ENCODE data around the gene TRIM47. TPM values are rescaled to one million over a fixed set of nuclear protein-coding genes. Genes with fewer than 3 reads are reported as not detected.

The TRIM47 gene
- total and polyA plus RNA-seq, 9 donors: 7.2 to 38.3 (median 17.3) TPM

DNA sequence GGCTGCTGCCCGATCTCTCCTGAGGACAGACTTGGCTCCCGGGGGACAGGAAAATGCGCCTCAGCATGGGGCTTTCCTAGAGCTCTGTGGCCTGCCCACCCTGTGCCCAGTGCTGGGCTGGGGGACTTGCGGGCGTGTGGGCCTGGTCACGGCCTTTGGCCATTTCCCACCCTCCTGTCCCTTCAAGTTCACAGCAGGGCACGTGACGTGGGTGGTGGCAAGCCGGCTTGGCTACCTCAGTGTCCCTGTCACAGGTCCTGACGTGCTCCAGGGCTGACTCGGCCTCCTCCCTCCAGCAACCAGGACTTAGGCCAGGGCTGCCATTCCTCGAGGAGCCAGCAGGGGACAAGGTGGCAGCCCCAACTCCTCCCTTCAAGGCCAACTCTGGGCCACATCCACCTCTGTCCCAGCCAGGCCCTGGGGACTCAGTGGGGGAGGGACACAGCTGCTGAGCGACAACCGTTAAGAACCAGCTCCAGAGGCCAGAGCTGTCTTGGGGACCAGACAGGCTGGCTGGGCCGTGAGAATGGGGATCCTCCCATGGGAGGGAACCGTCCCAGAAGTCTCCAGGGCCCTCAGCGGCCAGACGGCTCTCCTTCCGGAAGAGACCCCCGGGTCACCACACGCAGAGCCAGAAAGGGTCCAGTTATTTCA, 33.2 kb downstream of the TRIM47 start:
- intact Hi-C loops (cut with DNase I): no loop called here
- H3K4me1 ChIP-seq (ENCODE audit: insufficient read depth): peaks cover 6% of the 10 kb centered on the region
- no peak for TF ChIP-seq EP300 (IDR thresholded peaks at IDR 0.05)
- TF ChIP-seq, protein P1, sequence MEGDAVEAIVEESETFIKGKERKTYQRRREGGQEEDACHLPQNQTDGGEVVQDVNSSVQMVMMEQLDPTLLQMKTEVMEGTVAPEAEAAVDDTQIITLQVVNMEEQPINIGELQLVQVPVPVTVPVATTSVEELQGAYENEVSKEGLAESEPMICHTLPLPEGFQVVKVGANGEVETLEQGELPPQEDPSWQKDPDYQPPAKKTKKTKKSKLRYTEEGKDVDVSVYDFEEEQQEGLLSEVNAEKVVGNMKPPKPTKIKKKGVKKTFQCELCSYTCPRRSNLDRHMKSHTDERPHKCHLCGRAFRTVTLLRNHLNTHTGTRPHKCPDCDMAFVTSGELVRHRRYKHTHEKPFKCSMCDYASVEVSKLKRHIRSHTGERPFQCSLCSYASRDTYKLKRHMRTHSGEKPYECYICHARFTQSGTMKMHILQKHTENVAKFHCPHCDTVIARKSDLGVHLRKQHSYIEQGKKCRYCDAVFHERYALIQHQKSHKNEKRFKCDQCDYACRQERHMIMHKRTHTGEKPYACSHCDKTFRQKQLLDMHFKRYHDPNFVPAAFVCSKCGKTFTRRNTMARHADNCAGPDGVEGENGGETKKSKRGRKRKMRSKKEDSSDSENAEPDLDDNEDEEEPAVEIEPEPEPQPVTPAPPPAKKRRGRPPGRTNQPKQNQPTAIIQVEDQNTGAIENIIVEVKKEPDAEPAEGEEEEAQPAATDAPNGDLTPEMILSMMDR (IDR thresholded peaks at IDR 0.05): peak in 2 of 3 donors; percentile 55 to 63
- peak in 3 of 5 donors; percentile 59 to 63 (median 61) for DNase-seq
- no peak overlapping the region for H3K4me3 ChIP-seq
- peak overlapping the region in 1 of 2 donors; percentile 42 for H3K27ac ChIP-seq
- no peaks in the 10 kb centered on the region for H3K9me3 ChIP-seq
- 50 to 52% (median 50%) methylated on average over 20 to 21 of the region's 21 CpGs for WGBS, 3 donors
- no peaks in the 10 kb centered on the region for H3K36me3 ChIP-seq
- H3K27me3 ChIP-seq: no peaks in the 10 kb centered on the region

DNA sequence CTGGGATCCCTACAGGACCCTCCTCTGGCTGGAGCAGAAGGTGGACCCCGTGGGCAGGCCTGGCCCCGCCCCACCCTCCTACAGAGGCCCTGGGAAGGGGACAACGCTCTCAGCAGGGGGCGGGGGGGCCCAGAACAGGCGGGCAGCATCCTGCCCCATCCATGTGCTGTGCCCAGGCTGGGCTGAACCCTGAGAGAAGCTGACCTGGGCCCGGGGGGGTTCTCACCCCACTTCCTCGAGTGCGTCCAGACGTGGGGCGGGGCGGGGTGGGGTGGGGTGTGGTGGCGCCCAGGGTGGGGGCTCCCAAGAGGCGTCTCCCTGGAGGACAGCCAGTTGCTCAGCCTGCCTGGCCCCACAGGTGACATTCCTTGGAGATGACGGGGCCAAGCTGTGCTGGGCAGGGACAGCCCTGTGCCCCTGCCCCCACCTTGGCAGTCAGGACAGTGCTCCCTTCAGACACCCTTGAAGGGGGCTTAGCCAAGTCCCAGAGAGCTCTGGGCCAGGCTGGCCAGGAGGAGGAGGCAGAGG, 33.8 kb downstream of the TRIM47 start:
- intact Hi-C loops (cut with DNase I): no loop called here
- Histone ChIP-seq H3K27ac (peak overlapping the region in 1 of 2 donors; percentile 42), H3K9me3 (no peaks in the 10 kb centered on the region), H3K36me3 (no peaks in the 10 kb centered on the region), H3K4me3 (no peak overlapping the region), H3K27me3 (no peaks in the 10 kb centered on the region), H3K4me1 (ENCODE audit: insufficient read depth) (peaks cover 4% of the 10 kb centered on the region)
- WGBS, 3 donors: 40 to 46% (median 41%) methylated on average over 11 to 14 of the region's 14 CpGs
- TF ChIP-seq EP300 (IDR thresholded peaks at IDR 0.05) (no peak), POLR2A (IDR thresholded peaks at IDR 0.05) (no peak)
- TF ChIP-seq, protein P1 (IDR thresholded peaks at IDR 0.05): no peak
- peak in 1 of 5 donors; percentile 37 for DNase-seq

DNA sequence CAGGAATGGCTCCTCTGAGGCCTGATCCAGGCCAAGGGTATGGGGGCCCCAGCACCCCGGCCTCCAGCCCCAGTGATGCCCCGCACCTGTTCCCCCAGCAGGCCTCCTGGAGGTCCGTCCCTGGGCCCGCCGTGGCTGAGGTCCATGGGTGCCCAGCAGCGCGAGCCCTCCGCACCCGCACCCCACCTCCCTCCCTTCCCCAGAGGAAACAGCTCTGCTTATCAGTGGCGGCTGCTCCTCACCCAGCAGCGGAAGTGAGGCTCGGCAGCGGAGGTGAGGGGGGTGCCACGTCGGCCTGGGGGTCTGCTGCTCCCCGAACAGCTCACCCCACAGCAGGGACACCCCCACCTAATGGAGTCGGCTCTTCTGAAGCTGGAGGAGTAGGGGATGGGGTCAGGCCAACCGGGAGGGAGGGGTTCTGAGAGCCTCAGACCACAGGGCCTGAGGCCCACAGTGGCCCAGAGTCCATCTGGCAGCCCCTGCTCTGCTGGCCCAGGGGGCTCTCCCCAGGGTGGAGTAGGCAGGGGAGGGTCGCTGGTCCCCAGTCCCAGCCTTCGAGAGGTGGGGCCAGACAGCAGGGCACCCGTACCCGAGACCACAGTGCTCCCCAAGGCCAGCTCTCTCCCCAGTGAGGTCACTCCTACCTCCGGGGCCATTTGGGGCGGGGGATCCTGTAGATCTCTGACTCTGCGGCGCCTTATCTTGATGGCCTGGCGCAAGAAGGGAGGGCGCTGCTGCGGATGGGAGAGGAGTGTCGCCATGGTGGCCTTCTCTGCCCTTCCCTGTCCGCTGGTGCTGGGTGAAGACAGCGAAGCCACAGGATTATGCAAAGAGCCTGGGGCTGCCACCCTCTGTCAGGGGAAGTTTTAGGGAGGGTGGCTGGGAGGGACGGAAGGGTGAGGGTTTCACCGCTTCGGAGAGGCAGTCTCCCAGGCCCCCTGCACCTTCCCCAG, 34.5 kb downstream of the TRIM47 start, which contains the start of gene UNC13D:
TSS of gene UNC13D (minus strand) at position 828 of the 953 bp plus-strand sequence. CDS start at position 761, 67 bp downstream.
- H3K27me3 ChIP-seq: no peaks in the 10 kb centered on the region
- no peak within 1 kb of the TSS for H3K4me3 ChIP-seq
- H3K36me3 ChIP-seq: no peaks in the 10 kb centered on the region
- no peaks in the 10 kb centered on the region for H3K9me3 ChIP-seq
- peak within 1 kb of the TSS in 1 of 2 donors; percentile 42 for H3K27ac ChIP-seq
- intact Hi-C loops (cut with DNase I): no loop called here
- TF ChIP-seq POLR2A (IDR thresholded peaks at IDR 0.05) (no peak), EP300 (IDR thresholded peaks at IDR 0.05) (no peak)
- TF ChIP-seq, protein P1 (IDR thresholded peaks at IDR 0.05): no peak
- H3K4me1 ChIP-seq (ENCODE audit: insufficient read depth): no peaks in the 10 kb centered on the region
- DNase-seq: no peak
- 56 to 59% (median 59%) methylated on average over 27 to 35 of the region's 35 CpGs for WGBS, 3 donors

DNA sequence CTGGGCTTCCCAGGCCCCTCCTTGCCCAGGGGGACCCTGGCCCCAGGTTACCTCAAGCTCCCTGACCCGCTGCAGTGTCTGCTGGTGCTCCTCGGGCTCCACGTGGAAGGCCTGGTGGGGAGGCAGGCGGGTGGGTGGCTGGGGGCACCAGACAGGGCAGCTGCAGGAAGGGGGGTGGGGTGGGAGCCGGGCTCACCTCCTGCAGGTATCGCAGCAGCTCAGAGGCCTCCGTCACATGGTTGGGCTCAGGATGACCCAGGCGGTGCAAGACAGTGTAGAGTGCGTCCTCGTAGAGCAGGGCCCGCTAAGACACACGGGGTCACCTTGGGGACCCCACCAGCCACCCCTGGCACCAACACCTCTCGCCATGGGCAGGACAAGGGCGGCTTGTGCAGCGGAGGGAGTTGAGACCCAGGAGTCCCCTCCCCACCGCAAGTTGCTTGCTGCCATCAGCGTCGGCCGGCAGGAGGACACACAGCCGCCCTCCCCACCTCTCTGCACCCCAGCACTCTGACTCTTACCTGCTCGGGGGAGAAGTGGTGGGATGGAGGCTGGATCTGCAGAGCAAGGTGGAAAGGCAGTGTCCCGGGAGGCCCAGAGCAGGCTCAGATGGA, 35.3 kb downstream of the TRIM47 start:
- intact Hi-C loops (cut with DNase I): no loop called here
- Histone ChIP-seq H3K4me3 (no peak overlapping the region), H3K27me3 (no peaks in the 10 kb centered on the region), H3K27ac (no peak overlapping the region), H3K9me3 (no peaks in the 10 kb centered on the region), H3K4me1 (ENCODE audit: insufficient read depth) (no peaks in the 10 kb centered on the region), H3K36me3 (no peaks in the 10 kb centered on the region)
- 85 to 90% (median 88%) methylated on average over 21 to 22 of the region's 22 CpGs for WGBS, 3 donors
- TF ChIP-seq POLR2A (IDR thresholded peaks at IDR 0.05) (no peak), EP300 (IDR thresholded peaks at IDR 0.05) (no peak)
- TF ChIP-seq, protein P1 (IDR thresholded peaks at IDR 0.05): no peak
- no peak for DNase-seq

Data from ovary (tissue), 9 donors.